PFSK-1 (cell line): Measurements from ENCODE around the gene EDC3.

Experiments
- POLR2AphosphoS5 ChIP-seq: IDR thresholded peaks from 2 replicates; pipeline ENCODE4 v1.6.1; 2012; ENCODE audit warnings: low read depth, mild to moderate bottlenecking, control low read depth, low read length, moderate library complexity
- REST ChIP-seq, 2 experiments: IDR thresholded peaks; 2 replicates each; pipeline versions ENCODE4 v1.6.1 to v1.8.0; 2011 to 2012; ENCODE audit warnings: low read depth in 2 of 2, low read length in 2 of 2, control low read depth in 1 of 2, inconsistent platforms in 1 of 2, mild to moderate bottlenecking in 1 of 2, moderate library complexity in 1 of 2; ENCODE audit not compliant: insufficient read depth in 1 of 2
- SIN3A ChIP-seq: IDR thresholded peaks from 2 replicates; pipeline ENCODE4 v1.6.1; 2012; ENCODE audit warnings: mild to moderate bottlenecking, low read length, moderate library complexity, borderline replicate concordance; ENCODE audit not compliant: insufficient read depth

DNA sequence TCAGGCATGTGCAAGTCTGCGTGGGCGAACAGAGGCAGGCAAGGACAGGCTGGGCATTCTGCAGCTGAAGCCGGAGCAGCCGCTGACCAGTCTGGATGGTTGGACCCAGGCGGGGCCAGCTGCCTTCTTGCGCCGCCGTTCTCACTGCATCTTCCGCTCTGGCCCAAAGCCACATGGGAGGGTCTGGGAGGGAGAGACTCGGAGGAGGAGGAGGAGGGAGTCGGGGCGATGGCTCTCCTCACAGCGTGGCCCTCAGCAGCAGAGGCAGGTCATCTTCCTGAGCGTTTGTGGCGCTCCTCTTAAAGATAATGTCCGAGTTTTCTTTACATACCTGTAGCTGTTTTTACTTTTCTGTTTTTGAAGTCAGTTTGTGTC, 74.3 kb downstream of the EDC3 start:
- TF ChIP-seq REST (IDR thresholded peaks at IDR 0.05; ENCODE audit: insufficient read depth in 1 of 2, low read depth in 2 of 2, low read length in 2 of 2) (no peak), SIN3A (no peak), POLR2AphosphoS5 (no peak)
